D721Med (cell line): Measurements from ENCODE around the gene SLC35E4.
"Not testable (repeated sequence)": the region's sequence is repeated elsewhere in the genome, so short reads cannot be mapped to it uniquely, and the experiment has no call there.

Source experiments
- DNase-seq: peaks from one replicate; pipeline ENCODE4 v3.0.0; 2011; ENCODE audit warnings: low spot score; ENCODE audit not compliant: insufficient read length
- FAIRE-seq: peaks from 2 replicates; lab custom pipeline; 2011; peaks lifted over from hg19 to GRCh38; lab: Jason Lieb, UNC
- CTCF ChIP-seq: IDR thresholded peaks from 2 replicates; pipeline ENCODE4 v1.5.1; 2012; ENCODE audit warnings: mild to moderate bottlenecking, control low read depth; ENCODE audit not compliant: insufficient read depth; ENCODE audit errors: missing control alignments

SLC35E4 gene

GRCh38 chr22:30667107-30667493, 31.5 kb downstream of the SLC35E4 start:
- TF ChIP-seq CTCF = no peak
- FAIRE-seq (no peak), DNase-seq (no peak)

GRCh38 chr22:30667494-30668385, 32.2 kb downstream of the SLC35E4 start, which contains the start of gene DUSP18:
DUSP18 (minus strand) TSS chr22:30667875; CDS start chr22:30664003, 3,872 bp downstream.
- no peak for FAIRE-seq
- TF ChIP-seq CTCF = no peak
- DNase-seq = peak; percentile 79

GRCh38 chr22:30668386-30668710, 32.8 kb downstream of the SLC35E4 start:
- FAIRE-seq (no peak), DNase-seq (no peak)
- no peak for TF ChIP-seq CTCF

- TF ChIP-seq CTCF = no peak
- FAIRE-seq = no peak
- DNase-seq = no peak
Observed at GRCh38 chr22:30671071-30671470, 35.5 kb downstream of the SLC35E4 start.

- DNase-seq (no peak), FAIRE-seq (no peak)
- no peak for TF ChIP-seq CTCF
Observed at GRCh38 chr22:30673136-30673535, 37.6 kb downstream of the SLC35E4 start.

GRCh38 chr22:30674482-30674881, 38.9 kb downstream of the SLC35E4 start:
- FAIRE-seq = no peak
- no peak for TF ChIP-seq CTCF
- DNase-seq = no peak

GRCh38 chr22:30675436-30675835, 39.9 kb downstream of the SLC35E4 start:
- no peak for FAIRE-seq
- TF ChIP-seq CTCF = no peak
- DNase-seq = no peak

GRCh38 chr22:30676565-30676964, 41.0 kb downstream of the SLC35E4 start:
- not testable (repeated sequence) for FAIRE-seq, DNase-seq

GRCh38 chr22:30679895-30680690, 44.5 kb downstream of the SLC35E4 start:
- not testable (repeated sequence) for FAIRE-seq, DNase-seq
